OCI-LY7 (cell line): ENCODE results near the gene BRD8. TPM values are rescaled to one million over a fixed set of nuclear protein-coding genes. Genes with fewer than 3 reads are reported as not detected.

Experiments
- BruUV-seq: library from RNA; stranded (reverse); fragments of 400-500 nt; replicated peaks from 2 replicates; lab custom pipeline; 2021; lab: Mats Ljungman, UMichigan
- CTCF ChIA-PET: fragments of 300-600 bp; sonication (Branson Sonifier 250); formaldehyde crosslinking; loops from one replicate; lab custom pipeline; 2022; ENCODE audit warnings: antibody characterized with exemption; ENCODE audit not compliant: unreplicated experiment; lab: Charles Lee
- POLR2A ChIA-PET: fragments of 300-600 bp; sonication (Branson Sonifier 250); formaldehyde crosslinking; loops from one replicate; lab custom pipeline; 2022; ENCODE audit warnings: antibody characterized with exemption; lab: Charles Lee
- DNase-seq: peaks from one replicate; pipeline ENCODE4 v3.0.0-alpha.2; 2015; ENCODE audit warnings: low spot score
- H2AFZ ChIP-seq: fragments of 200-600 bp; sonication (generic), shearing (Covaris generic); 2 replicates; pipeline ENCODE4 v1.6.1; 2014; ENCODE audit warnings: mild to moderate bottlenecking, antibody characterized with exemption, low read length, moderate library complexity
- H3K27ac ChIP-seq: fragments of 200-600 bp; sonication (generic); 2 replicates; pipeline ENCODE4 v1.5.1; 2014; ENCODE audit warnings: mixed run types, low read depth, mild to moderate bottlenecking, moderate library complexity, low read length, inconsistent platforms; ENCODE audit not compliant: poor library complexity, severe bottlenecking
- H3K36me3 ChIP-seq: fragments of 200-600 bp; sonication (generic); 2 replicates; pipeline ENCODE4 v1.6.1; 2014; ENCODE audit warnings: mild to moderate bottlenecking, antibody characterized with exemption, low read length, moderate library complexity, mixed read lengths; ENCODE audit not compliant: insufficient read depth
- H3K4me1 ChIP-seq: fragments of 200-600 bp; sonication (generic); 2 replicates; pipeline ENCODE4 v1.5.1; 2014; ENCODE audit warnings: mild to moderate bottlenecking, low read length; ENCODE audit not compliant: insufficient read depth, poor library complexity, severe bottlenecking
- H3K4me2 ChIP-seq: fragments of 200-600 bp; sonication (generic); 2 replicates; pipeline ENCODE4 v1.6.1; 2014; ENCODE audit warnings: mild to moderate bottlenecking, low read length
- H3K4me3 ChIP-seq: fragments of 200-600 bp; sonication (generic); 2 replicates; pipeline ENCODE4 v1.5.1; 2014; ENCODE audit warnings: mild to moderate bottlenecking, low read depth, low read length; ENCODE audit not compliant: poor library complexity, severe bottlenecking
- H3K79me2 ChIP-seq: fragments of 200-600 bp; sonication (generic); 2 replicates; pipeline ENCODE4 v1.6.1; 2016; ENCODE audit warnings: low read depth, mild to moderate bottlenecking, low read length, moderate library complexity, mixed read lengths; ENCODE audit not compliant: insufficient read depth
- H3K9me2 ChIP-seq: fragments of 200-600 bp; sonication (generic); 2 replicates; pipeline ENCODE4 v1.6.1; 2016; ENCODE audit warnings: mild to moderate bottlenecking, low read length, mixed read lengths; ENCODE audit not compliant: insufficient read depth
- H3K9me3 ChIP-seq: fragments of 200-600 bp; sonication (generic); 2 replicates; pipeline ENCODE4 v1.6.1; 2014; ENCODE audit warnings: mild to moderate bottlenecking, mixed run types, low read length, mixed read lengths
- H4K20me1 ChIP-seq: fragments of 200-600 bp; sonication (generic); 2 replicates; pipeline ENCODE4 v1.6.1; 2014; ENCODE audit warnings: mild to moderate bottlenecking, antibody characterized with exemption, low read length, moderate library complexity, mixed read lengths; ENCODE audit not compliant: insufficient read depth
- CTCF ChIP-seq: fragments of 200-600 bp; sonication (generic); conservative IDR thresholded peaks from 2 replicates; pipeline ENCODE4 v1.5.1; 2014; ENCODE audit warnings: mild to moderate bottlenecking, antibody characterized with exemption, low read length, moderate library complexity, mixed read lengths
- EZH2phosphoT487 ChIP-seq: fragments of 200-600 bp; sonication (generic); IDR thresholded peaks from 2 replicates; pipeline ENCODE4 v1.6.1; 2018; ENCODE audit warnings: low read depth, borderline replicate concordance, mild to moderate bottlenecking, mixed run types, antibody characterized with exemption, low read length, moderate library complexity, mixed read lengths
- intact Hi-C: fragments of 100-400 bp; cut with micrococcal nuclease; formaldehyde crosslinking; loops from one replicate; pipeline ENCODE4 v1.10.0; 2022; ENCODE audit not compliant: unreplicated experiment
- total RNA-seq, 2 experiments: library from RNA; depleted of rRNA in 1 of 2; stranded (reverse); fragments of >200 nt in 1 of 2; shearing (Covaris generic) in 1 of 2; gene quantifications; 2 replicates each; pipeline ENCODE4 v1.2.3, GENCODE V29; 2014 to 2022

The BRD8 gene
- total RNA-seq, 2 experiments from 2014 or later: 71.7 to 92.7 TPM

- CTCF ChIA-PET: interaction anchor here (1.0 kb wide), 1 partner anchor 51 kb away, joined by 3 read pairs; no protein-coding TSS in a partner anchor
- BruUV-seq: no TSS peak
- POLR2A ChIA-PET: interaction anchor here (0.6 to 0.9 kb wide), 2 partner anchors 11 to 366 kb away, joined by 3 read pairs; no protein-coding TSS in a partner anchor
- Histone ChIP-seq H3K79me2 (no peaks in the 10 kb centered on the region), H3K4me1 (no peaks in the 10 kb centered on the region), H3K4me3 (no peak overlapping the region), H4K20me1 (no peaks in the 10 kb centered on the region), H3K4me2 (no peak overlapping the region), H3K9me3 (no peaks in the 10 kb centered on the region), H2AFZ (no peak overlapping the region), H3K27ac (no peak overlapping the region), H3K9me2 (no peaks in the 10 kb centered on the region), H3K36me3 (no peaks in the 10 kb centered on the region)
- TF ChIP-seq CTCF (no peak), EZH2phosphoT487 (no peak)
- intact Hi-C loops: no loop called here
- no peak for DNase-seq
Measured at GRCh38 chr5:138129347-138129746, 49.1 kb downstream of the BRD8 start.

GRCh38 chr5:138128334-138128733 is 50.1 kb downstream of the BRD8 start:
- Histone ChIP-seq H3K27ac (no peak overlapping the region), H4K20me1 (no peaks in the 10 kb centered on the region), H3K4me1 (no peaks in the 10 kb centered on the region), H3K9me3 (no peaks in the 10 kb centered on the region), H2AFZ (no peak overlapping the region), H3K4me2 (no peak overlapping the region), H3K36me3 (no peaks in the 10 kb centered on the region), H3K9me2 (no peaks in the 10 kb centered on the region), H3K79me2 (no peaks in the 10 kb centered on the region), H3K4me3 (no peak overlapping the region)
- POLR2A ChIA-PET: interaction anchor here (0.6 kb wide), 2 partner anchors 142 kb away, joined by 4 to 6 read pairs; no protein-coding TSS in a partner anchor
- no peak for TF ChIP-seq CTCF
- TF ChIP-seq EZH2phosphoT487: no peak
- DNase-seq: no peak
- CTCF ChIA-PET: no interaction called here
- BruUV-seq: no TSS peak
- intact Hi-C loops: no loop called here

- CTCF ChIA-PET: no interaction called here
- POLR2A ChIA-PET: no interaction called here
- no peak overlapping the region for H3K4me3 ChIP-seq
- H3K27ac ChIP-seq: no peak overlapping the region
- H3K4me1 ChIP-seq: no peaks in the 10 kb centered on the region
- H3K79me2 ChIP-seq: no peaks in the 10 kb centered on the region
- H4K20me1 ChIP-seq: no peaks in the 10 kb centered on the region
- no TSS peak for BruUV-seq
- no peaks in the 10 kb centered on the region for H3K36me3 ChIP-seq
- intact Hi-C loops: no loop called here
- no peak for DNase-seq
- TF ChIP-seq EZH2phosphoT487 (no peak), CTCF (no peak)
- no peaks in the 10 kb centered on the region for H3K9me2 ChIP-seq
- no peaks in the 10 kb centered on the region for H3K9me3 ChIP-seq
- H3K4me2 ChIP-seq: no peak overlapping the region
- H2AFZ ChIP-seq: no peak overlapping the region
Measured at GRCh38 chr5:138115254-138115653, 63.2 kb downstream of the BRD8 start.
